ENCODE data around the gene DYNC2H1.

Gene DYNC2H1

DNA sequence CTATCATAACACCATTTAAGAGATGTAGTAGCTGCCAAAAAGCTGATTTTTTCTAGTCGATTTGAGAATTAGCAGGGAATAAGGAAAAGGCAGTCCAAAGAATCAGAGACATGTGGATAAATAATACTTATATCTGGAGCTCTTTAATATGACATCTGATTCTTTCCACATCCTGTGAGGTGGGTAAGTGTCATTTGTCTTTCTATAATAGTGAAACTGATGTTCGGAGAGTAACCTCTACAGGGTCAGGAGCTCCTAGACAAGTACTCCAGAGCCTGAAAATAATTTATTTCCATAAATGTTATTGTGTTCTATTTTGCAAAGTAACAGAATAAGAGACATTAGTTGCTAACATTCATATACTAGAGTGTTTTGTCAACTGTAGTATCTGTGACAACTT lies 367.6 kb downstream of the DYNC2H1 start:
- no peak for DNase-seq (ENCODE audit: low spot score)

DNA sequence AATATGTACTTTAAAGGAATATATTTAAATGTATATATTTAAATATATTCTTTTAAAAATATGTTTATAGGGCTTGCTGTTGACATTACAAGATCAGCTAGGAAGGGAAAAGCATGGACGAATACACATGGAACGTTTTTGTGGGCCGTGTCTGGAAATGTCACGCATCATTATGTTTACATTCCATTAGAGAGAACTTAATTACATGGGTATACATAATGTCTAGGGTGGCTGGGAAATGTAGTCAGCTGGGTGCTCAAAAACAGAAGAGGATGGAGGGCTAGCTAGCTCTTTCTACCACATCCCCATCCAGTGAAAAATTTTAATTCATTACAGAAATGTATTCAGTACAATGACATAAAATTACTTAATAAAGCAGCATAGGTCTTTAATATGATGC lies 371.2 kb downstream of the DYNC2H1 start:
- DNase-seq (ENCODE audit: low spot score) = no peak

DNA sequence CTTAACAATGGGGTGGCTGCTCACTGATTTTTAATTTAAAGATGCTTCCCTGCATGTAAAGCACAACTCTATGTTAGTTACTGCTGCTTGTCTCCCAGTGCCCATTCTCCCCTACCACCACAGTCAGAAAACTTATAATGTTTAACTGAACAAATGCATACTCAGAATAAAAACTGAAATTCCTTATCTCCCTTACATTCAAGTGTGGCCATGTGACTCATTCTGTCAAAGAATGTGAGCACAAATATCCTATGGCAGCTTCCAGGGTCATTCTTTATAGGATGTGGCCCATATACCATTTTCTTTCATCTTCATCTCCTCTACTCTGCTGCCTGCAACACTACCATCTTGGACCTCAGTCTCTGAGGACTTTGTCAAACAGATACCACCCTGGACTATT lies 374.8 kb downstream of the DYNC2H1 start:
- DNase-seq (ENCODE audit: low spot score) = no peak

DNA sequence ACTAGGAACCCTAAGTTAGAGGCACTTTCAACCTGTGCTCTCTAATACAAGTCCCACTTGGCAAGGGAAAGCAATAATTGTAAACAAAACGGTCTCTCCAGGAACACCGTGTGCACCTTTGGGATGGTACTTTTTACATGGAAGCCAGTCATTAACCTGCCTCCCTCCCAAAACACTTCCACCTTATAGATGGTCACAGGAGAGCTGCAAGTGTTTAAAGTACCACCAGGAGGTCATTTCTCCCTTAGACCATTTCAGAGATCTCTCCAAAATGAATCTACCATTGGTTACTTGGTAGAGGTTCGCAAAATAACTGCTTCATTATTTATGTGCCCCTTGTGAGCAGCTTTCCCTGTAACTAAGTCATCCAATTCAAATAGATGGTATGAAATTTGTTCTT lies 375.3 kb downstream of the DYNC2H1 start:
- DNase-seq (ENCODE audit: low spot score) = no peak

DNA sequence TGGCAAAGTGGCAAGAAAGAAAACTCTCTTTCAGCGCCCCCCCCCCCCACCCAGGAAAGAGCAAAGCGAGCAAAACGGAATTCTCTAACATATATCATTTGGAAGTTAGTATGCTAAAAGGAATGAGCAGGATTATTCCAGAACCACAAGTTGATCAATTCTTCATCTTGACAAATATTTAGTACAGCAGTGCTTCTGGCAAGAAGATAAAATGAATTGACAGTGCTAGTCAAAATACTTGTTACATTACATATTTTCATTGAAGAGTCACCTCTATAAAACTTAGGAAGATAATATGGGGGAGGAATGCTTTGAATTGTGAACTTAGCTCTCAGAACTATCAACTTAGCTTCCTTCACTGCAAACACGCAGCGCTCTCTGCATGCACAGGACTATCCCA lies 377.4 kb downstream of the DYNC2H1 start:
- DNase-seq (ENCODE audit: low spot score) = no peak

DNA sequence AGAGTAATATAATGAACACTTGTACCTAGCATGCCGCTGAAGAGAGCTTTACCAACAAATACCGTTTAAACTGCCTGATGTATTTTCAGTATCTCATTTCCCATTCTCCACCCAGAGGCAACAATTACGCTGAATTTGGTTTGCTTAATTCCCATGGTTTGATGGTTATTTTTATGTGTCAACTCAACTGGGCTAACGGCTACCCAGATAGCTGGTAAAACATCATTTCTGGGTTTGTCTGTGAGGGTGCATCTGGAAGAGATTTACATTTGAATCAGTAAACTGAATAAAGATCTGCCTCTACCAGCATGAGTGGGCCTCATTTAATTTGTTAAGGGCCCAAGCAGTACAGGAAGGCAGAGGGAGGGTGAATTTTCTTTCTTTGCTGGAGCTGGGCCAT lies 377.9 kb downstream of the DYNC2H1 start:
- no peak for DNase-seq (ENCODE audit: low spot score)

DNA sequence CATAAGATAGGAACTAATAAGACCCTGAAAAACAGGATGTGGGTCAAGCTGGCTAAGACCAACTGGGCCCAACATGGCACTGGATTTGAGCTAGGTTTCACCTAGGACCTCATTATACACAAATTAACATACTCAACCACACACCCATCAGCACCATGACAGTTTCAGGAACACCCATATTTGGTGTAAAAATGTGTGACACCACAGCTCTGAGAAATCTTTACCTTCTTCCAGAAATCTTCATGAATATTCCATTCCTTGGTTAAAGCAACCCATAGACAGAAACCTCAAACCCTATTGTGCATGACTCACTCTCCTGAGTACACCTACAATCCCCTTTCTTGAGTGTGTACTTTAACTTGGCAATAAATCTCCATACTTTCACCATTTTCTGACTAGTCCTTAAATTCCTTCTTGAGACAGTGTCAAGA lies 378.8 kb downstream of the DYNC2H1 start:
- no peak for DNase-seq (ENCODE audit: low spot score)

DNA sequence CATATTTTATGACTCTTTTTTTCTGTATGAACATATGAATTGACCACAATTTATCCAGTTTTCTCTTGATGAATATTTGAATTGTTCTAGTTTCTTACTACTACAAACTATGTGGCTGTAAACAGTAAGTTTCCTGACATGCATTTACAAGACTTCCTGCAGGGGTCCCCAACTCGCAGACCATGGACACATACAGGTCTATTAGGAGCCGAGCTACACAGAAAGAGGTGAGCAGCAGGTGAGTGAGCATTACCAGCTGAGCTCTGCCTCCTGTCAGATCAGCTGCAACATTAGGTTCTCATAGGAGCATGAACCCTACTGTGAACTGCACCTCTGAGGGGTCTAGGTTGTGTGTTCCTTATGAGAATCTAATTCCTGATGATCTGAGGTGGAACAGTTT lies 379.4 kb downstream of the DYNC2H1 start:
- no peak for DNase-seq (ENCODE audit: low spot score)

DNA sequence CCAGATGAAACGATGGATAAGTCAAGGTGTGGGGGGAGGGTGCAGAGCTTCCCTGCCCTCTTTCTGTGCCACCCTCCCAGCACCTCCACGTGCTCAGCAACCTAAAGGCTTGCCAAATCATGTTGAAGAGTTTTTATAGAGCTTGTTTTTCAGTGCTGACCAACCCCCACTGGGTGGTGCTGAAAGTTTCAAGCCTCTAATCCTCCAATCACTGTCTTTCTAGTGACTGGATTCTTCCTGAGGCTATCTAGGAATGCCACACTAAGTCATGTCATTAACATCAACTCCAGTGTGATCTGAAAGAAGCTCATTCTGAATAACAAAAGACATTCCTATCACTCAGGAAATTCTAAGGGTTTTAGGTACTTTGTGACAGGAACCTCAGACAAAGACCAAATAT lies 382.6 kb downstream of the DYNC2H1 start:
- DNase-seq (ENCODE audit: low spot score) = no peak

DNA sequence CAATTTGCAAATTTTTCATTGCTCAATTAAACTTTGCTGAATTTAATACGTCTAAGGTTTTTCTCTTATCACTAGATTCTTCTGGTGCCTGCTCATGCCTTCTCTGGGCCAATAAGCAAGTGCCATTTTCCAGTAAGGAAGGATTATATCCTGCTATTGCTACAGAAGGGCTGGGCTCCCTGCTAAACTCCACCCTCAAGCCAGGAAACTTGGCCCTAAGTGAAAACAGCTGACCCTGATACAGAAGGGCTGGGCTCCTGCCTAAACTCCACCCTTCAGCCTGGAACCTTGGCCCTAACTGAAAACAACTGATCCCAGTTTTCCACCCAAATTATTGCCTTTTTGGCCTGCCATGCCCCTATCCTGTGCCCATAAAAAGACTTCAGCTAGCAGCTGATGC lies 385.3 kb downstream of the DYNC2H1 start:
- no peak for DNase-seq (ENCODE audit: low spot score)

DNA sequence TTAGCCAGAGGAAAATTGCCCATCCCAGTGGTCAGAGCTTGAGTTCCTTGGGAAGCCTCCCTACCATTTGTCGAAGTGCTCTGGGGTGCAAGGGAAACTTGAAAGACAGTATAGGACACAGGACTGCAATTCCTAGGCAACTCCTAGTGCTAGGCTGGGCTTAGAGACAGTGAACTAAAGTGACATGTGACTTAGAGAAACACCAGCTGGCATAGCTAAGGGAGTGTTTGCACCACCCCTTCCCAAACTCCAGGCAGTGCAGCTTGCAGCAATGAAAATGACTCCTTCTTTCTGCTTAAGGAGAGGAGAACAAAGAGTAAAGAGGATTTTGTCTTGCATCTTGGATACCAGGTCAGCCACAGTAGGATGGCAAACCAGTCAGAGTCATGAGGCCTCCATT lies 388.0 kb downstream of the DYNC2H1 start:
- no peak for DNase-seq (ENCODE audit: low spot score)

DNA sequence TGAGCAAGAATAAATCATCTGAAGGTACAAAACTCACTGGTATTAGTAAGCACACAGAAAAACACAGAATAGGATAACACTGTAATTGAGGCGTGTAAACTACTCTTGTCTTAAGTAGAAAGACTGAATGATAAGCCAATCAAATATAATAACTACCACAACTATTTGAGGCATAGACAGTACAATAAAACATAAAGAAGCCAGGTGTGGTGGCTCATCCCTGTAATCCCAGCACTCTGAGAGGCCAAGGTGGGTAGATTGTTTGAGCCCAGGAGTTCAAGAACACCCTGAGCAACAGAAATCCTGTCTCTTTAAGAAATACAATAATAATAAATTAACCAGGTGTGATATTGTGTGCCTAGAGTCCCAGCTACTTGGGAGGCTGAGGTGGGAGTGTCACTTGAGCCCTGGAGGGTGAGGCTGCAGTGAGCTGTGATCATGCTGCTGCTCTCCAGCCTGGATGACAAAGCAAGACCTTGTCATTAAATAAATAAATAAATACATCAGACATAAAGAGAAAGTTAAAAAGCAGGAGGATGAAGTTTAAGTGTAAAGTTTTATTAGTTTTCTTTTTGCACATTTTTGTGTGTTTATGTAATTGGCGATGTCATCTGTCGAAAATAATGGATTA lies 390.6 kb downstream of the DYNC2H1 start:
- DNase-seq (ENCODE audit: low spot score) = no peak

DNA sequence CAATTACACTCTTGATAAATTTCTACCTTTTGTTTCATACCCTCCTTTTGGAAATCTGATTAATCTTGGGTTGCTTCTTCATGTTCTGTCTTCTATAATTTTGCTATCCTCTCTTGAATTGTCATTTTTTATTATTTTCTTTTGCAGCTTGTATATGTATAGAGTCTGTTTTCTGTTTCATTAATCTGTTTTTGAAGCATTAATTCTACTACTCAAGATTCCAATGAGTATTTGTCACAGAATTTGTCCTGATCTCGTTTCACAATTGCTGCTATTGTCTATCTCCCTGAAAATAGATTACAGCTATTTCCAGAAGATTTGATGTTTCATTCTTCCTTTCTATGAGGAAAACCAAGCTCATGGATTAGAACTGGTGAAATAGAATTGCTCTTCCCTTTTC lies 406.1 kb downstream of the DYNC2H1 start:
- DNase-seq (ENCODE audit: low spot score) = no peak

DNA sequence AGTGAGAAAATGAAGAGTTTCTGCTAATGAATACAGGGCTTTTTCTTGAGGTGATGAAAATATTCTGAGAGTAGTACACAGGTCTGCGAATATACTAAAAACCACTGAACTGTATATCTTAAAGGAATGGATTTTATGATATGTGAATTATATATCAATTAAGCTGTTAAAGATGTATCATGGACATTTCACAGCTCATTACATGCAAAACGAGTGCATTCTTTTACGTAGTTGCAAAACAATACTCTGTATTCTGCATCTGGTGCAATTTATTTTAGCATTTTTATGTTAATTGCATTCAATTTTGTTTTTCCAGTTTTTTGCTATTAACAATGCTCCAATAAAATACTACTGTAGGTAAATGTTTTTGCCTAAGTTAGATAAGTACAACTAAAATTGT lies 411.6 kb downstream of the DYNC2H1 start:
- no peak for DNase-seq (ENCODE audit: low spot score)

DNA sequence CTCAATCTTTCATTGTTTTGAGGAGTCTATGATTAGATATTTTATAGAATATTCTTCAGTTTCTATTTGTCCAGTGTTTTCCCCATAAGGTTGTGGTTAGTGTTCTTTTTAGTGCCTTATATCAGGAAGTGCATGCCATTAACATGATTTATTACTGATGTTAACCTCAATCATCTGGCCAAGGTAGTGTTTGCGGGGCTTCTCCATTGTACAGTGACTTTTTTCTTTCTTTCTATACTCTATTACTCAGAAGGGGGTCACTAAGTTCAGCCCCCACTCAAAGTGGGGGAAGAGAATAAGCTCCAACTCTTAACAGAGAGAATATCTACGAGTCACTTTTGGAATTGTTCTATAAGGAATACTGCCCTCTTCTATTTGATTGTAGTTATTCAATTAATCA lies 415.8 kb downstream of the DYNC2H1 start:
- no peak for DNase-seq (ENCODE audit: low spot score)

DNA sequence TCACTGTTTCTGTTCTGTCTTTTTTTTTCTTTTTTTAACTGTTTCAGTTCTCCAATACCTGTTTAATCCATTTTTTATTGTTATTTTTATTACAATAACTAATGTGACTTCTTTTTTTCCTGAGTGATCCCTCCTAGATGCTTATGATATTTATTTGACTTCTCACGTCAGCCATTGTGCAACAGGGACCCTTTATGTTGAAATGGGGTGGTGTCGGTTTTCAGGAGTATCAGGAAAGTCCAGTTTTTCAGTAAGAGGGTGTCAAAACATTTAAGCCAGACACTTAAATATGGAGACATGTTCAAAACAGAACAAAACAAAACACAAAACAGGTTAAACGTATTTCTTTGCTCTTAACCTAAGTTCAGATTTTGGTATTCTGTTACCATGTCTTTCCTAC lies 418.8 kb downstream of the DYNC2H1 start:
- DNase-seq (ENCODE audit: low spot score) = no peak

DNA sequence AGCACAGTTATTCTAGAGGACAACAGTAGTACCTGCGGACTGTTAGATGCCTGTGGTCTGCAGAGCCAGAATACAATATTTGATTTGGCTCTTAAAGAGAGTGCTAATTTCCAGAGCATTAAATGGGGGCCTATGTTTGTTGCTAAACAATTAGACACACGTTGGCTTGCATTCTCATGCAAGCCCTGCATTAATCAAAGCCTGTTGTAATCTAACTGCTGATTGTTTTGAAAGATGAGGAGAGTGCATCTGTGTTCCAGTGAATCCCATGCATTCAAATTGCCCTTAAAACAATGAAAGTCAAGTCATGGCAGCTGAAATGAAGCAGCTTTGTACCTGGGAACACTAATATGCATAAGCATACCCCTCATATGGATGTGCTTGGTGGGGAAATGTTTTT lies 419.4 kb downstream of the DYNC2H1 start:
- DNase-seq (ENCODE audit: low spot score) = no peak

DNA sequence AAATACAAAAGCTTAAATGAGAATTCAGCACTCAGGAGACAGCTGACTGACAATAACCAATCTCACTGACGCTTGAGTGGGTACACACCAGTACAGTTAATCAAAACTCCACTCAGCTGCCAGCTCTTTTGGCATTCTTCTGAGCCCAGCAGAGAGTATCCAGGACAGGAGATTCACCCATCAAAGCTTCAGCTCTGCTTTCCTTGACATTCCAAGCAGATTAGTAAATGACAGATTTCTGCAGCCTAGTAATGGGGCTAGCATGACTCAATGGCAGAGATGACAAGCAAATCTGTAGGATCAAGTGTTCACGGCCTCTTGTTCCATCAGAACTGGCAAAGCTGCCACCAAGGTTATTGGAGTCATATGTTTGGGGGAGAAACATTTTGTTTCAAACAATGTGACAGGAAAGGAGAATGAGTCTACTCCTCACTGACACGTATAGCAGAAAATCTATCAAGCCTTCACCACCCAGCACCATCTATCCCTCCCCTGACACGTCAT lies 420.0 kb downstream of the DYNC2H1 start:
- DNase-seq (ENCODE audit: low spot score) = no peak
